Testis (tissue), 3 donors: ENCODE results near the gene SPDYE4. TPM values are rescaled to one million over a fixed set of nuclear protein-coding genes. Genes with fewer than 3 reads are reported as not detected.

Experiments used
- DNase-seq: peaks from one replicate; pipeline ENCODE4 v3.0.0-alpha.2; 2019
- H3K27ac ChIP-seq, 2 donors: fragments of 200-600 bp; sonication (generic); one replicate each; pipeline ENCODE4 v1.5.1; 2019
- H3K27me3 ChIP-seq: fragments of 200-600 bp; sonication (generic); one replicate; pipeline ENCODE4 v1.5.1; 2019
- H3K36me3 ChIP-seq: fragments of 200-600 bp; sonication (generic); one replicate; pipeline ENCODE4 v1.5.1; 2017; ENCODE audit warnings: low read depth; ENCODE audit errors: missing control alignments
- H3K4me1 ChIP-seq: fragments of 200-600 bp; sonication (generic); one replicate; pipeline ENCODE4 v1.5.1; 2019
- H3K4me3 ChIP-seq, 2 donors: fragments of 200-600 bp; sonication (generic); one replicate each; pipeline ENCODE4 v1.5.1; 2017 to 2019
- H3K9me3 ChIP-seq: fragments of 200-600 bp; sonication (generic); one replicate; pipeline ENCODE4 v1.5.1; 2017
- POLR2A ChIP-seq: fragments of 450-650 bp; IDR thresholded peaks from one replicate; pipeline ENCODE4 v1.6.1; 2017; ENCODE audit warnings: antibody characterized with exemption, mild to moderate bottlenecking, moderate library complexity
- WGBS, 2 donors: methylation state at CpG; one replicate each; pipeline ENCODE4 v1.1.5; 2018; 5-methylcytosine and 5-hydroxymethylcytosine counted together
- intact Hi-C: fragments of 100-400 bp; cut with DNase I; formaldehyde crosslinking; loops from one replicate; pipeline ENCODE4 v1.15.1; 2023; ENCODE audit warnings: low total_unique reads
- polyA plus RNA-seq: library from polyadenylated mRNA; stranded (reverse); fragments of 350-450 nt; fragmentation: Illumina TruSeq; extraction: RNeasy Lipid Tissue Mini Kit (QIAGEN cat#74804); gene quantifications from one replicate; pipeline ENCODE4 v1.2.3, GENCODE V29; 2014; ENCODE audit warnings: low read depth, low replicate concordance; ENCODE audit not compliant: insufficient read depth
- total RNA-seq, 2 donors: library from RNA; depleted of rRNA; stranded (reverse); fragments of >200 nt; gene quantifications; one replicate each; pipeline ENCODE4 v1.2.3, GENCODE V29; 2016
- TF ChIP-seq, protein P1 (sequence below), 3 experiments: fragments of 450-650 bp in 2 of 3; fragments of 200-600 bp in 1 of 3; sonication (generic) in 1 of 3; IDR thresholded peaks; one replicate each; pipeline ENCODE4 v1.5.1; 2016 to 2019; ENCODE audit warnings: antibody characterized with exemption in 3 of 3, mild to moderate bottlenecking in 2 of 3, moderate library complexity in 1 of 3

Gene SPDYE4
- total and polyA plus RNA-seq, 3 donors from 2014 or later: 3.3 to 19.6 (median 17.6) TPM

DNA sequence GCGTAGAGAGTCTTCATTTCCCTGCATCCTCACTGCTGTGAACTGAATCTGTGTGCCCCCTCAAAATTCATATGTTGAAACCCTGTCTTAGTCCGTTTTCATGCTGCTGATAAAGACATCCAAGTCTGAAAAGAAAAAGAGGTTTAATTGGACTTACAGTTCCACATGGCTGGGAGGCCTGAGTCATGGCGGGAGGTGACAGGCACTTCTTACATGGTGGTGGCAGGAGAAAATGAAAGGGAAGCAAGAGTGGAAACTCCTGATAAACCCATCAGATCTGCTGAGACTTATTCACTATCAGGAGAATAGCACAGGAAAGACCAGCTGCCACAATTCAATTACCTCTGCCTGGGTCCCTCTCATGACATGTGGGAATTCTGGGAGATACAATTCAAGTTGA is 10.6 kb downstream of the SPDYE4 start:
- Histone ChIP-seq H3K27ac (no peak overlapping the region), H3K4me1 (peaks cover 5% of the 10 kb centered on the region), H3K4me3 (no peak overlapping the region), H3K27me3 (no peaks in the 10 kb centered on the region), H3K36me3 (no peaks in the 10 kb centered on the region), H3K9me3 (no peaks in the 10 kb centered on the region)
- WGBS, 2 donors: 76 to 95% methylated on average over 3 of the region's 3 CpGs
- DNase-seq: no peak
- TF ChIP-seq, protein P1, sequence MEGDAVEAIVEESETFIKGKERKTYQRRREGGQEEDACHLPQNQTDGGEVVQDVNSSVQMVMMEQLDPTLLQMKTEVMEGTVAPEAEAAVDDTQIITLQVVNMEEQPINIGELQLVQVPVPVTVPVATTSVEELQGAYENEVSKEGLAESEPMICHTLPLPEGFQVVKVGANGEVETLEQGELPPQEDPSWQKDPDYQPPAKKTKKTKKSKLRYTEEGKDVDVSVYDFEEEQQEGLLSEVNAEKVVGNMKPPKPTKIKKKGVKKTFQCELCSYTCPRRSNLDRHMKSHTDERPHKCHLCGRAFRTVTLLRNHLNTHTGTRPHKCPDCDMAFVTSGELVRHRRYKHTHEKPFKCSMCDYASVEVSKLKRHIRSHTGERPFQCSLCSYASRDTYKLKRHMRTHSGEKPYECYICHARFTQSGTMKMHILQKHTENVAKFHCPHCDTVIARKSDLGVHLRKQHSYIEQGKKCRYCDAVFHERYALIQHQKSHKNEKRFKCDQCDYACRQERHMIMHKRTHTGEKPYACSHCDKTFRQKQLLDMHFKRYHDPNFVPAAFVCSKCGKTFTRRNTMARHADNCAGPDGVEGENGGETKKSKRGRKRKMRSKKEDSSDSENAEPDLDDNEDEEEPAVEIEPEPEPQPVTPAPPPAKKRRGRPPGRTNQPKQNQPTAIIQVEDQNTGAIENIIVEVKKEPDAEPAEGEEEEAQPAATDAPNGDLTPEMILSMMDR (IDR thresholded peaks at IDR 0.05): no peak
- no peak for TF ChIP-seq POLR2A
- intact Hi-C loops: loop anchor here (10.0 kb wide), 1 partner anchor 333 kb away; no protein-coding TSS in a partner anchor

DNA sequence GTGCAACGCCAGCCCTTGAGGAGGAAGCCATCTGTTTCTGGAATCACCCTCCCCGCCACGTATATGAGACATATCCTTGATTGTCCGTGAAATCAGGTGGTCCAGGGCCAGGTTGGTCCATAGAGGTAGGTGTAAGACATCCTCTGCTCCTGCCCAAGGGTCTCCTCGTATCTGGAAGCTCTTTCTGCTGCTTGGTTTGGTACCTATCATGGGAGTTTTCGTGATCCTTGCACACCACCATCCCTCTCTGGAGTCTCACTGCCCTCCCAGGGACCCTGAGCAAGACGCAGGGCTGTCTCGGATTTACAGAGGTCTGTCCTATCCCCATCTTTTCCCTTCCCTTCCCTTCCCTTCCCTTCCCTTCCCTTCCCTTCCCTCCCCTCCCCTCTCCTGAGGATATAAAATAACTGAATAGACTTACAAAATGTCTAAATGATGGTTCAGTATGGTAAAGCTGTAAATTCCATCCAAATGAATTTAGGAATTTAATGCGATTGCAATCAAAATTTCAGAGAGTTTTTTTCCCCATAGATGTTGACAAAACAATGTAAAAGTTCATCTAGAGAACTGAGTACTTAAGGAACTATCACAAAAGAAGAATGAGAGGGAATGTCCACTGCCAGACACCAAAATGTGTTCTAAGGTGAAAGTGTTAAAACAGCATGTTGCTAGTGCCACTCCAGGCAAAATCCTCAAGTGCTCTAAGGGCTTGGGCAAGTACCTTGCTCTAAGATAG is 11.7 kb downstream of the SPDYE4 start:
- H3K9me3 ChIP-seq: no peaks in the 10 kb centered on the region
- intact Hi-C loops: loop anchor here (10.0 kb wide), 1 partner anchor 332 kb away; no protein-coding TSS in a partner anchor
- no peak for TF ChIP-seq POLR2A
- TF ChIP-seq, protein P1 (IDR thresholded peaks at IDR 0.05): no peak
- peaks cover 5% of the 10 kb centered on the region for H3K4me1 ChIP-seq
- H3K4me3 ChIP-seq: peak overlapping the region; percentile 58 to 78
- H3K27ac ChIP-seq: no peak overlapping the region
- 13% methylated on average over 9 of the region's 9 CpGs for WGBS, 2 donors
- no peaks in the 10 kb centered on the region for H3K36me3 ChIP-seq
- no peaks in the 10 kb centered on the region for H3K27me3 ChIP-seq
- no peak for DNase-seq

DNA sequence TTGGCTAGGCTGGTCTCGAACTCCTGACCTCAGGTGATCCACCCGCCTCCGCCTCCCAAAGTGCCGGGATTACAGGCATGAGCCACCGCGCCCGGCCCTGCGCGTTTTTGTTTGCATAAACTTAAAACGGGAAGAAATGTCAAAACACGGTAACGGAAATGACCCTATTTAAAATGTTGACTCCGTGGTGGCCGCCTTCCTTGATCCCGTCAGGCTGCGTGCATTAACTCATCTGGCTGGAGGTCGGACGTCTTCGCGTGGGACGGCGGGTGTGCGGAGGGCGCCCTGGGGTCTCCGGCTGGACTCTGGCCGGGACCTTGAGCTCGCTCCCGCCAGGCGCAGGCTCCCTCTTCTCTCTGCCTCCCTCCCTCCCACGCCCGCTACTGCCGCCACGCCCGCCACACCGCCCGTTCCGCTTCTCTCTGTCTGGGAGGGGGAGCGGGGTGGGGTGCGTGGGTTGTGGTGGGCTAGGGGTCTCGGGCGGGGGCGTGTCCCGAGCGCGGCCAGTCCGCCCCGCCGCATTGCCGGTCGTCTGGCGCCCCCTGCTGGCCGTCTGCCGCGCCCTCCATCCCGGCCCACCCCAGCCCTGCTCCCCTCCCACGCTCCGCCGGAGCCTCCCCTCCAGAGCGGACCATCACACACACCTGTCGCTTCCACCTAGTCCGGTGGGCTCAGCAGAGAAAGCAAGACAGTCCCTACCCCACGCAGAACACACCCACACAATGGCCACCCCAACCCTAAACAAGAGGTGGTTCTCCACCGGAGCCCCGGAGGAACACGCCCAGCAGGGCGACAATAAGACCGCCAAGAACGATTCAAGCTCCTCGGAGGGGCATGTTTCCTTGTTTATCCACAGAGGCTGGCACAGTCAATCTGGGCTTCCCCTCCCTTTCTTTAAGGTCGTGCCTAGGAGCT is 12.5 kb downstream of the SPDYE4 start:
- H3K36me3 ChIP-seq: no peaks in the 10 kb centered on the region
- intact Hi-C loops: loop anchor here (10.0 kb wide), 1 partner anchor 331 kb away; no protein-coding TSS in a partner anchor
- peaks cover 5% of the 10 kb centered on the region for H3K4me1 ChIP-seq
- peak overlapping the region; percentile 16 to 39 for H3K27ac ChIP-seq
- no peaks in the 10 kb centered on the region for H3K9me3 ChIP-seq
- H3K27me3 ChIP-seq: no peaks in the 10 kb centered on the region
- peak overlapping the region; percentile 58 to 78 for H3K4me3 ChIP-seq
- DNase-seq: peak; percentile 81
- no peak for TF ChIP-seq POLR2A
- TF ChIP-seq, protein P1 (IDR thresholded peaks at IDR 0.05): peak; percentile 75 to 98 (median 76)
- WGBS, 2 donors: 0 to 1% methylated on average over 10 to 46 of the region's 70 CpGs

DNA sequence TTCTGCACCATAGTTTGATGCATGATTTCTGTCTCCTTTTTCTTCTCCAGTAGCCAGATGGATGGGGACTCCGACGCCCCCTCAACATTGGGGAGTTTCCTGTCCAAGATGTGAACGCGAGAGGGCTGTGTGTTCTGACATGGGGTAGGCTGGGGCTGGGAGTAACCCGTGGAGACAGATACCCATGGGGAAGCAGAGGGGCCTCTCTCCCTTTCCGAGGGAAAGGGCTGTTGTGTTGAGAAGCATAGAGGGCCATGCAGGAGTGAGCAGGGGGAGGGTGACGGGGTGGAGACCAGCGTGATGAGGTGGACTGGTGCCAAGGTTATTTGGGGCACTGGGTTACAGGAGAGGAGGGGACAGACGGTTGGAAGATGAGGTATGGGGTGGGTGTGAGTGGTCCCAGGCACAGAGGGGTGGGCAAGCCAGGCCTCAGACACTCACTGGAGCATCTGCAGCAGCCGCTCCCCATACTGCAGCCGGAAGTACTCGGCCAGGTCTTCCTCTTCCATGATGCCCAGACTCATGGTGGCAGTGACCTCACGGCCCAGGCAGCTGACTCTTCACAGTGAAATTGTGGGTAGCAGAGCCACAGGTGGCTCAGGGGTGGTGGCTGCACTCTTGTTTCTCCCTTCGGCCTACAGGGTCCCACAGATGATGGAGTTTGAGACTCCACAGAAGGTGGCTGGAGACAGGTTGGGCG is 14.1 kb downstream of the SPDYE4 start:
- Histone ChIP-seq H3K36me3 (no peaks in the 10 kb centered on the region), H3K27me3 (no peaks in the 10 kb centered on the region), H3K27ac (no peak overlapping the region), H3K4me1 (peaks cover 5% of the 10 kb centered on the region), H3K9me3 (no peaks in the 10 kb centered on the region), H3K4me3 (no peak overlapping the region)
- 59 to 66% methylated on average over 12 to 15 of the region's 15 CpGs for whole genome bisulfite sequencing, 2 donors
- TF ChIP-seq, protein P1 (IDR thresholded peaks at IDR 0.05): no peak
- TF ChIP-seq POLR2A: no peak
- intact Hi-C loops: loop anchor here (10.0 kb wide), 1 partner anchor 329 kb away; no protein-coding TSS in a partner anchor
- no peak for DNase-seq
